IPS-18c (cell line): ENCODE measurements around the gene ARHGEF33.

Experiments used
- H3K4me3 ChIP-seq: 2 replicates; pipeline ENCODE4 v1.7.0; 2013; ENCODE audit warnings: low read depth, mild to moderate bottlenecking, low read length, moderate library complexity; ENCODE audit not compliant: insufficient read depth
- H3K9me3 ChIP-seq: one replicate; pipeline ENCODE4 v1.6.1; 2013; ENCODE audit warnings: mild to moderate bottlenecking, low read length, moderate library complexity; ENCODE audit not compliant: control insufficient read depth, insufficient read depth

ARHGEF33 gene

DNA sequence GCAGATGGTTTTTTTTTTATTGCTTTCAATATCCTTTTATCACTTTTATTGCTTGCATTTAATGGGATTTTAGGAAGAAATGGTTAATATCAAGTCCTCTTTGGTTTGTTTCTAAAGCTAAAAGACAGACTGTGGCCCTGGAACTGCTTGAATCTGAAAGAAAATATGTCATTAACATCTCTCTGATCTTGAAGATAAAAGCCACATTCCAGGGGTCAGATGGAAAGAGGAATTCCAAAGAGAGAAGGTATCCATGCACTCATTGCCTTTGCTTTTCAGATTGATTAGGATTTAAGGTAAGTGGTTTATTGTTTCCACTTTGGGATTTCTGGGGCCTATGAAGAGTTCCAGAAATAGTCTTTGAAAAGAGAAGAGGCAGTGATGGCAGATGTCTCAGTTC is 54.1 kb downstream of the ARHGEF33 start:
- Histone ChIP-seq H3K4me3 (no peak overlapping the region), H3K9me3 (no peaks in the 10 kb centered on the region)

DNA sequence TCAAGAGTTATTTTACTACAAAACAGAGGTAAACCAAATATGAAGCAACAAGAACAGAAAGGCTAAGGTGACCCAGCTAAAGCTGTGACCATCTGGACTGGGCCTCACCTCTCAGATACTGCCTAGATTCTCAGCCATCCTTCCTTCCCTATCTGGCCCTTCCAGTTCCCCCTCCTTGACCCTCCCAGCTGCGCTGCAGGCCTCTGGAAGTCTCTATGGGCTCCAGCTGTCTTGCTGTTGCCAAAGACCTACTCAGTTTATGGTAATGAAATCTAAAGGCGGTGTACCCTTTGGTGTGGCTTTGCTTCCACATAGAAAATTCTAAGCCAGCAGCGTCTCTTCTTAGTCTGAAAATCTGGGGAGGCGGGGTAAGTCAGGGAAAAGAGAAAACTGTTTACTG is 55.7 kb downstream of the ARHGEF33 start:
- Histone ChIP-seq H3K9me3 (no peaks in the 10 kb centered on the region), H3K4me3 (no peak overlapping the region)

DNA sequence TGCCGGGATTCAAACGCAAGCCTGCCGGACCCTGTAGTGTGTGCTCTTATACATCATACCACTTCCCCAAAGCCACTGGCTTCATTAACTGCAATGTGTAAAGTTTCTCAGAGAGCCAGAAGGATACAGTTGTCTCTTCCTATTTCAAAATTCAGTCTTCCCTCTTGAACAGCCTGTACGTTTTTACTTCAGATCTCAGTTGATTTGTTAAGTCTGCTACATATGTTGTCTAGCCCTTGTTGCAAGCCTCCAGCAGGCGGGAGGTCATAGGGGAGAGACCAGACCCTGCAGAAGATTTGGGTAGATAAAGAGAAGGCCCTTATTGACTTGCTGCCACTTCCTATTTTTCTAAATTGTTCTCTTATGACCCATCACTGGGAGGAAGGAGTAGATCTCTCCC is 56.2 kb downstream of the ARHGEF33 start:
- no peaks in the 10 kb centered on the region for H3K9me3 ChIP-seq

DNA sequence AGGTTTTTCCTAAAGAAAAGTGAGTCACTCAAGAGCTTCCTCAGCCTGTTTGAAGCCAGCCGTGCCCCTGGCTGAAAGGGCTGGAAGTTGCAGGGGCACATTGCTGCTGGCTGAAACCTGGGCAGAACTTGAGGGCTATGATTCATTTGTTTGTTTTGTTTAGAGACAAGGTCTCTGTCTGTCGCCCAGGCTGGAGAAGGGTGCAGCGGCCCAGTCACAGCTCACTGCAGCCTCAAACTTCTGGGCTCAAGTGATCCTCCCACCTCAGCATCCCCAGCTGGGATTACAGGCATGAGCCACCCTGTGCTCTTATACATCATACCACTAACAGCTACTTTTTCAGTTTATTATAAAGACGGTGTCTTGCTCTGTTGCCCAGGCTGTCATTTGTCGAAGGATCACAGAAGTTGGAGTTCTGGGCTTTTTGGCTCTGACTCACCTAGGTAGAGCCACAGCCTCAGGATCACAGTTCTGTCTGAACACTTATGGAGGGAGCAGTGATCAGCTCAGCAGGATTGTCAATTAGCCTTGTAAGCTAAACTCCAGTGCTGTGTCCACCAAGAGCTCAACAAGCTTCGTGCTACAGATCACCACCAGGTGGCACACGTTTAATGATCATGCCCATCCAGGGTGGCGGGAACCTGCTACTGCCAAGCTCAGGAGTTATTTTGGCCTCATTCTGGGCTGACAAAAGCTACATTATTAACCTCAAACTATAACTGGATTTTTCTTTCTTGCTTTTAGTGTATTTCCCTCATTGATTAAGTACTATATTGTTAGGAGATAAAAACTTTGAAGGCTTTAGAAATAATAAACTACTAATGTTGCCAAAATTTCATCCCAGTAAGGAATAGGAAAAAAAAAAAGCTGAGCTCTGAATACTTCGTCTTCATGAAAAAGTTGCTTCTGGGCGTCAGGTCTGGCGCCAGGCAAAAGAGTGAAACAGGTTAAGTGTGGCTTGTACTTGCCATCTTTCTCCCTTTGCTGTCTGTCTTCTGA is 57.9 kb downstream of the ARHGEF33 start:
- Histone ChIP-seq H3K4me3 (no peak overlapping the region), H3K9me3 (no peaks in the 10 kb centered on the region)

More for the DNA sequence above, 56.2 kb downstream of the ARHGEF33 start:
- no peak overlapping the region for H3K4me3 ChIP-seq

DNA sequence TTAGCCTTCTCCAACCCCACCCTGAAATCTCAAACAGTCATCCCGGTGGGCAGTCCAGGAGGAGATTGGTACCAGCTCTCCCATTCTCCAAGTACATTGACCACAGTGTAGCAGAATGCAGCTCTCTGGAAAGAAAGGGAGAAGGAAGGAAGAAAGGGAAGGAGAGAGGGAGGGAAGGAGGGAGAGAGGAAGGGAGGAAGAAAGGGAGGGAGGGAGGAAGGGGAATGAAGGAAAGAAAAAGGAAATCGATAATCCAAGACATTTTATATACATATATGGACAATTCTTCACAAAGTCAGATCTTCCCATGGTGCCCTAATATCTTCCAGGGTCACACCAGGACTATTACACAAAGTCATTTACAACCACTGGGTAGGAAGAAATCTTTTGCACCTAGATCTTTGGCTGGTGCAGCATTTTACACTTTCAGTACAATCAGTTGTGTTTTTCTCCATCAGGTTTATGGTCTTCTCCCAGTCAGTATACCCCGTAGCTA is 58.8 kb downstream of the ARHGEF33 start:
- Histone ChIP-seq H3K9me3 (no peaks in the 10 kb centered on the region), H3K4me3 (no peak overlapping the region)

DNA sequence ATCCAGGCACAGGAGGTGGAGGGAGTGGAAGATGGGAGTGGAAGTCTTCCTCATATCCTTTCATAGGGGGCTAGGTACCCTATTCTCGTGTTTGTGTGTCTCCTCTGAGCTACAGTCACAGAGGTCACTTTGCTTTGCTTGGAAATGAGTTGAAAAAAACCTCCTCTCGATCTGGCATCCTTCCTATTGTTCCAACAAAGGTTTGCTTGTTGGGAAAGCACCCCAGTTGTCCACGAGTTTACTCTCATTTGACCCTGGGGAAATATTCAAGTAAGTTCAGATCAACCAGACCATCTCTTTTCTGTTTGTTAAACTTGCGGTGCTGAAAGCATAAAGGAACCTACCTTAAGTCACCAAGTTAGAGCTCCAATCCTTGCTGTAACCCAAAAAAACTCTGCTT is 59.3 kb downstream of the ARHGEF33 start:
- Histone ChIP-seq H3K9me3 (no peaks in the 10 kb centered on the region), H3K4me3 (no peak overlapping the region)

DNA sequence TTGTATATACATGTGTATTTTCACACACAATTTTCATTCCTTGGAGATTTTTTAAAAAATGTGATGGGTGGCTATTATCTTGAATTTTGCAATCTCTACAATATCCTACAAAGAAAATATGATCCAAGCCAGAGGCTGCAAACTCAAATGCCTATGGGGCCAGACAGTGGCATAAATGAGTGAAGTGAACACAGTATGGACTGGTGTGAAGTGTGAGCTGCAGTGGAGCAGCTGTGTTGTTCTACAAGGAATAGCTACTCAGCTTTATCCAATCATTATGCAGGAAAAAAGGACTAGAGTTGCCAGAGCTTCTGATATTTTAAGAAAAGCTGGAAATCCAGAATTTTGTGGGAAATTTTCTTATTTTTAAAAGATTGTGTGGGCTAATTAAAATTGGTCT is 62.1 kb downstream of the ARHGEF33 start:
- H3K4me3 ChIP-seq, result no peak overlapping the region

DNA sequence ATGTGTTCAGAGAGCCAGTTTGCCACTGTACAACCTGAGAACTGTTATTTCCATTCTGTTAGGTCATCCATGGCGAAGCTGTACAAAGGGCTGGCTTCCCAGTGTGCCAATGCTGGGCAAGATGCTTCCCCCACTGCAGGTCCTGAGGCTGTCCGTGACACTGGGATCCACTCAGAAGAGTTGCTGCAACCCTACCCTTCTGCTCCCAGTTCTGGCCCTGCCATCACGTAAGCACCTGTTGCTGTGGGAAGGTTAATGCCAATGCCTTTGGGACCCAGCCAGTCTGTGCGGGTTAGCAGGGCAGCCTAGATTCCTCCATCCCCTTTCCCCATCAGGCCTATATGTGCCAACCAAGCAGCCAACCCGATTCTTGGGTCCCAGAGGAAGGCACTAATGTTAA is 68.3 kb downstream of the ARHGEF33 start:
- no peak overlapping the region for H3K4me3 ChIP-seq
- no peaks in the 10 kb centered on the region for H3K9me3 ChIP-seq

More for the DNA sequence above, 62.1 kb downstream of the ARHGEF33 start:
- H3K9me3 ChIP-seq, result no peaks in the 10 kb centered on the region

DNA sequence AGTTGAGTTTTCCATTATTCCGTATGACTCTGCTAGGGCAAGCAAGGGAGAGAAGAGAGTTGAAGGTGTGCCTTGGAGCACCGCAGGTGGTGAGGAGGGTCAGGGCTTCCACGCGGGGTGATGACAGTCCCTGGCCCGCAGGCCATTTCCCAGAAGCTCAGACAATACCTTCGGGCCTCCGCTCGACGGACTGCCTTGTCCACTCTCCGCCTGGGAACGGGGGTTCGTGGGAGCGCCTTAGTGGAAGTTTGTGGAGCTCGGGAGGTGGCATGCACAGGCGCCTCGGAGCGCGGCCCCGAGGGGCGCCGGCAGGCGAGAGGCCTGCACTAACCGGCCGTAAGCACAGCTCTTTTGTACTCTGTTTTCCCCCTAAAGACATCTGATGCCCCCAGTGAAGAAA is 69.8 kb downstream of the ARHGEF33 start:
- no peaks in the 10 kb centered on the region for H3K9me3 ChIP-seq
- H3K4me3 ChIP-seq, result no peak overlapping the region

DNA sequence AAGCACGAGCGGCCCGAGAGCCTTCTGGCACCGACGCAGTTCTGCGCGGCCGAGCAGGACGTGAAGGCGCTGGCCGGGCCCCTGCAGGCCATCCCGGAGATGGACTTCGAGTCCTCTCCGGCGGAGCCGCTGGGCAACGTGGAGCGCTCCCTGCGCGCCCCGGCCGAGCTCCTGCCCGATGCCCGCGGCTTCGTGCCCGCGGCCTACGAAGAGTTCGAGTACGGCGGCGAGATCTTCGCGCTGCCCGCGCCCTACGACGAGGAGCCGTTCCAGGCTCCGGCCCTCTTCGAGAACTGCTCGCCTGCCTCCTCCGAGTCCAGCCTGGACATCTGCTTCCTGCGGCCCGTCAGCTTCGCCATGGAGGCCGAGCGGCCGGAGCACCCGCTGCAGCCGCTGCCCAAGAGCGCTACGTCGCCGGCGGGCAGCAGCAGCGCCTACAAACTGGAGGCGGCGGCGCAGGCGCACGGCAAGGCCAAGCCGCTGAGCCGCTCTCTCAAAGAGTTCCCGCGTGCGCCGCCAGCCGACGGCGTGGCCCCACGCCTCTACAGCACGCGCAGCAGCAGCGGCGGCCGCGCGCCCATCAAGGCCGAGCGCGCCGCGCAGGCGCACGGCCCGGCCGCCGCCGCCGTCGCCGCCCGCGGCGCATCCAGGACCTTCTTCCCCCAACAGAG is 70.4 kb downstream of the ARHGEF33 start:
- H3K9me3 ChIP-seq, result no peaks in the 10 kb centered on the region
- H3K4me3 ChIP-seq, result peak overlapping the region; percentile 31; the same call in 1 of the 2 replicates

DNA sequence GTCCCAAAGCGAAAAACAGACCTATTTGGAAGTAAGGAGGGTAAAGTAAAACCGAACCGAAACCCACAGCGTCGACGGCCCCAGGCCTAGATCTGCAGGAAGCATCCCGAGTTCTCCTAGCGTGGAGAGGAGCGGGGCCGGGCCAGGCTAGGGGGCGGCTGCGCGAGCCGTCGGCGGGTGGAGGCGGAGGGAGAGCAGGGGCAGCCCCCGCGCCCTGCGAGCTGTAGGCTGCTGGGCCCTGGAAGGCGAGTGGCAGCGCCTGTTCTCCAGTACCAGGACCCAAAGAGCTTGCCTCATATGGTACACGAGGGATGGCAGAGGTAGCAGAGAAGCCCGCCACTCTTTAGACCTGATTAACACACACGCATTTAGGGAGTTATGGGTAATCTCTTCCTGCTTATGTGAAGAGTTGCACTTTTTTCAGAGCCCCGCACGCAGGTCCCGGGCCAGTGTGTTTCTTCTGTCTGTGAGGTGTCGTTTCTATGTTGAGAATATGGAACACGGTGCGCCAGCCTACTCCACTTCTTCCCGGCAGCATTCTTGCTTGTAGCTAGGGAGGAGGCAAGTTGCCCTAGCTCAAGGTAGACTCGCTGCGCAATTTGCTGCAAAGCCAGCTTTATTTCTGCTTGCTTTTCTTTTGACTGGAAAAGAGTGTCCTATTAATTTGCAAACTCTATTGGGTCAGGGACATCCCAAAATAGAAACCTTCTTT is 71.1 kb downstream of the ARHGEF33 start:
- Histone ChIP-seq H3K9me3 (no peaks in the 10 kb centered on the region), H3K4me3 (peak overlapping the region; percentile 31)

DNA sequence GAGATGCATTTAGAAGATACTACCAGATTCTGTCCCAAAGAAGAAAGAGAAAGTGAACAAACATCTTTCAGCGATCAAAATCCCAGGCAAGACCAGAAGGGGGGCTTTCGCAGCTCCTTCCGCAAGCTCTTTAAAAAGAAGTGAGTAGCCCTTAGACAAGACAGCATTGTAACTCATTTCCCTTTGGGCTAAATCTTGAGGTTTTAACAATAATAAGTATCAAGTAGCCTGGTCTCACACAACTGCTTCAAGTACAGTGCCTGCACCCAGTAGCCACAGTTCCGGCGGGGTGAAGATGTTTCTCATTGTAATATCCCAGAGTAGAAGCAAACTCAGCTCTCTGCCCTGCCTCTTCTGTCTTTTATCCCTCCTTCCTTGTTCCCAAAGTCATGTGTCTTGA is 76.3 kb downstream of the ARHGEF33 start:
- H3K4me3 ChIP-seq, result no peak overlapping the region
- no peaks in the 10 kb centered on the region for H3K9me3 ChIP-seq

DNA sequence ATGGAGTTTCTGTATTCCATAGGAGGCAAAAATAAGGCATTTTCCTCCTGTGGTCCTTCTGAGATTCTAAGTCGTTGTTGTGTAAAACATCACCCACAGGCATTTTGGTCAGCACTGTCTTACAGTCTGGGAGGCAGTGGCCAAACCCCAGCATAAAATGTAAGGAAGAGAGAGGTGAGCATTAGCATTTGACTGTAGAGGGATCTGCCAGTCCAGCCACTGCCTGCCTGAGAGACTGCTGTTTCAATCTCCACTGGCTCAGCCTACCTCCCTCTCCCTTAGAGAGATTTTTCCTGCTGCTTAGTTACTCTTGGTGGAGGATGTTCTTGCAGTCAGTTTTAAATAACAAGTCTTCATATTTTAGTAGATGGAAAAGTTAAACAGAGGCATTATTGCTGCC is 77.0 kb downstream of the ARHGEF33 start:
- Histone ChIP-seq H3K4me3 (no peak overlapping the region), H3K9me3 (no peaks in the 10 kb centered on the region)

DNA sequence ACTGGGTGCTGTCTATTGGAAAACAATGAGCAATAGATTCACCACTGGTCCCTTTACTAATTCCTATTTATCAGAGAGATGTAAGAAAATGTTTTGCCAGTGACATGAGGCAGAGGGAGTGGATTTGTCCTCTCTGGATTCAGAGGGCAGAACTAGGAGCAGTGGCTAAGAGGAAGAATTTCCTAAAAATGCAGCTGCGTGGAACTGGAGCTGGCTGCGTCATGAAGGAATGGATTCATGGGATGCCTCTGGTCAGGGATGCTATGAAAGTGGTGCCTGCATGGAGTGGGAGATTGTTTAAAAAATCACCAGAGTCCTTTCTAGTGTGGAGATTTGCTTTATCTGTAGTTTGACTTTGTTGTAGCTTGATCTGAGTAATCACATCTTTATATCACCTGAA is 78.3 kb downstream of the ARHGEF33 start:
- no peak overlapping the region for H3K4me3 ChIP-seq
- H3K9me3 ChIP-seq, result no peaks in the 10 kb centered on the region

DNA sequence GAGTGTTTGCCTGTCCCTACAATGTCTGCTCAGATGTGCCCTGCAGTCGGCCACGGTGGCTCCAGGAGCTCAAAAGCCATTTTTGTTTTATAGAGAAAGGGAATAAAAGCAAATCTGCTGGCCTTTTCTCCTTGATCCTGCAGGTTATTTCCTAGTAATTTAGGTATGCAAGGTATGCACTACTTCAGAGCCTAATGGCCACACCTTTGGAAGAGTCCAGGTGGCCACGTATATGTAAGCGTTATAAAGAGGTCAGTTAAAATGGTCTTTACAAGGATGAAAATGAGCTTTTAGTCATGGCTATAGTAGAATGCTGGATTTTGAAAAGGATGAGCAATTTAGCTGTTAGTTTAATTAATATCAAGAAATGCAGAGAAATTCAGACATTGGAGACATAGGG is 81.7 kb downstream of the ARHGEF33 start:
- Histone ChIP-seq H3K9me3 (no peaks in the 10 kb centered on the region), H3K4me3 (no peak overlapping the region)

DNA sequence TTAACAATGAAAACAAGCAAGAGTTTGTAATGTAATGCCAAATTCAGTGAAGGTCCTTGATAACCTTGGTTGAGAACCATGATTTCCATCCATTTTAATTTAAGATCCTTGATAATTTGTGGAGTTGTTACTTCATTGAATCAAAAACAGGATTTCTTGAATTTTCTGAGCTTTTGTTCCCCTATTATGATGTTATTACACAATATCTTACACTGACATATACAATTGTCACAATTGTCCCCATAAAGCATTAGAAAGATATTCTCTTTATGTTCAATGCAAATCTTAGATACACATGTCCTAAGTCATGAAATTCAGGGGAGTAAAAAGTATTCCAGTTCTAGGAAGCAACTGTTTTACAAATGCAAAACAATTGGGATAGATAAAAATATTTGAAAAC is 83.6 kb downstream of the ARHGEF33 start:
- Histone ChIP-seq H3K9me3 (no peaks in the 10 kb centered on the region), H3K4me3 (no peak overlapping the region)

DNA sequence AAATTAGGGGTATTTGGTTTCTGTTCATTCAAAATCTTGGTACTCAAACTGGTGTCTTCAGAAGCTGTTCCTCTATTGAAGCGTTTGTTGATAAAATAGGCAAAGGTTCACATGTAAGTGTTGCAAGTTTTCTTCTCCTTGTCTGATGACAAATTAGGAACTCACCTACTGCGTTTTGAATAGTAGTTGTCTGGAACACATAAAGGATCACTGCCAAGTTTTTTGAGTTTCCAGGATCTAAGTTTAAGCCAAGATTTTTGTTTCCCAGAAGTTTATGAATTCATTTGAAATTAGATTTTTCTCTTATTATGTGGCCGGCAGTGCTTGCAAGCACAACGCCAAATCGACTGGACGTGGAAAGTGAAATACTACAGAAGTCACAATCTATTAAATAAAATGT is 85.4 kb downstream of the ARHGEF33 start:
- Histone ChIP-seq H3K4me3 (no peak overlapping the region), H3K9me3 (no peaks in the 10 kb centered on the region)
